HG03159 (cell line): Measurements from ENCODE around the gene CACNA1C.
"Not testable (repeated sequence)": the region's sequence is repeated elsewhere in the genome, so short reads cannot be mapped to it uniquely, and the experiment has no call there.

Source experiments
- ATAC-seq: cut with Tn5 transposase; IDR thresholded peaks from one replicate; pipeline ENCODE4 v1.9.1; 2021; ENCODE audit warnings: mild to moderate bottlenecking, moderate library complexity; ENCODE audit not compliant: unreplicated experiment

CACNA1C gene

GRCh38 chr12:2074792-2075191 is 22.0 kb downstream of the CACNA1C start:
- no peak for ATAC-seq

DNA sequence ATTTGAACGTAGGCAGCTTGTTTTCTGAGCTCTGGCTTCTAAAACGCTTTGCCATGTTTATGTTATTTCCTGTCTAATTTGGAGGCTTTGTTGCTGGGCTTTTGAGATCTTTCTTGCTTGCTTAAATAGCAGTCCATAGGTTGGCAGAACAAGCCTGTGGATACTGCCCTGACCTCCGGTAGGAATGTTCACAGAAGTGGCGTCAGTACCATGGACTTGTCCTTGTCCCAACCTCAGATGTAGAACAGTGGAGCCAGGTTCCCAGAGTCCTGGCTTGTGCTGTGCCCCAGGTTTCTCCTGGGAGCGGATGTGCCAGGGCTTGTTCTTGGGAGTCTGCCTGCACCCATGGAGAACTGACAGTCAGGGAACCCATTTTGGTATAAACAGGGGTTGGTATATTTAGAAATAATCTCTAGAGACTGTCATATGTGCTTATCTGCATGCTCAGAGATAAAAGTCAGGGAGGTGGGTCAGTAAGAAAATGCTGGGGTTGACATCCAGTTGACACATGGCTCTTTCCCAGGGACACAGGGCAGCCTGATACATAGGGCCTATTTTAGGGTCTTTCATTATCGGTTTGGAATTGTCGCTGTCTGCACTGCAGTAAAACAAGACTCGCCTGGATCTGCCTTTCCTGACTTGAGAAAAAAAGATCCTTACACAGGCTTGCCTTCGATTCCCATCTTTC is 22.9 kb downstream of the CACNA1C start:
- no peak for ATAC-seq

DNA sequence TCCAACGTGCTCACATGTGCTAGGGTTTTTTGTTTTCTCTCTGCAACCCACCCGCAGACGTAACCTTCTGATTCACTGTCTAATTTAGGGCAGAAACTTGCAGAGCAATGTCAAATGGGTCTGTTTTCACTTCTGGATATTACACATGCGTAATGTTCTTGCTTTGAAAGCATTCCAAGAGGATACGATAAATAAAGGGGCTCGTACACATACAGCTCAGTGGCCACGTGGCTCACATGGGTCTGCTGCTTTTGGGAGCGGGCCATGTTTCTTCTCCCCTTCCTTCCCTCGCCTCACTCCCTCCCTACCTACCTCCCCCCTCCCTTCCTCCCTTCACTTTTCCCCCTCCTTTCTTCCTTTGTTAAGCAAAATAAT is 23.4 kb downstream of the CACNA1C start:
- no peak for ATAC-seq

DNA sequence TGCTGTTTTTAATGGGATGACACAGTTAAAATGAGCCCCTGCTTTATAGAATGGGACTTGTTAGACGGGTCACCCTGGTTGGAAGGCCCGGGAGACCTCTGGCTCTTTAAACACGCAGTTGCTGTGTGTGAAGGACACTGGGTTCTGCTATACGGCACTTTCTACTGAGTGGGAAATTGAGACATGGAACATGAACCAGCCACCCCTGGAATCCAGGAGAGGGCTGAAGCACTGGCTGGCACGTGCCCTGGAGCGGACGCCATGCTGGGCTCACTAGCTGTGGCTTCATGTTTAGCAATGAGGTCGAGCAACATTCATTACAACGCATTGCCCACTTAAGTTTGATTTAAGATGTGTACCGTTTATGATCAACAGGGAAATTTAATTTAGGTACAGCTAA is 23.9 kb downstream of the CACNA1C start:
- ATAC-seq, result no peak

- ATAC-seq, result no peak
These were observed 27.8 kb downstream of the CACNA1C start for GRCh38 chr12:2080604-2081003.

- no peak for ATAC-seq
These were observed 29.5 kb downstream of the CACNA1C start for GRCh38 chr12:2082321-2082720.

GRCh38 chr12:2083008-2083407 is 30.2 kb downstream of the CACNA1C start:
- no peak for ATAC-seq

GRCh38 chr12:2083561-2083960 is 30.8 kb downstream of the CACNA1C start:
- ATAC-seq, result no peak

DNA sequence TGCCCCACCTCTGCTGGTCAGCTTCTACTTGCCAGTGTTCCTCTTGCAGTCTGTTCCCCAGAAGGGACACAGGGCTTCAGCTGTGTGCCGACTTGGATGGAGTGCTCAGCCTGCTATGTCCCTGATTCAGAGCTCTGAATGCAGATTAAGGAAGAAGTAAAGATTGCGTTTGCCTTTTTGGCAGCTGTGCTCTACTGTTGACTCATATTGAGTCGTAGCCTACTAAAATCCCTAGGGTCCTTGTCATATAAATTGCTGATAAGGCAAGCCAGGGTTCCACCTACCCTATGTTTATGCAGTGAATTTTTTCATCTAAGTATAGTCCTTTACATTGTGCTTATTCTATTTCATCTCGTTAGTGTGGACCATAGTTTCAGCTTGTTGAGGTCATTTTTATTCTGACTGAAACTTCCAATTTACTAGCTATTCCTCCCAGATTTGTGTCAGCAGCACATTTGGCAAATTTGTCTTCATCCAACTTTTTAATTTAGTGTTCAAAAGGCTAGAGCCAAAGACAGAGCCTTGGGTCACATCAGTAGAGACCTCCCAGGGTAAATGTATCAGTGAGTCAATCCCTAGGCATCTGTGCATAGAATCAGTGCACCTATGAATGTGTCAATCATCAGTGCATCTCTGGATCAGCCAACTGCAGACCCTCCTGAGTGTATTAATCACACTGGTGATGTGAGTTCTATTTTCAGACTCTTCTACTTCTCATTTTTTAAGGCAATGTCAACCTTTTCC is 31.9 kb downstream of the CACNA1C start:
- no peak for ATAC-seq

DNA sequence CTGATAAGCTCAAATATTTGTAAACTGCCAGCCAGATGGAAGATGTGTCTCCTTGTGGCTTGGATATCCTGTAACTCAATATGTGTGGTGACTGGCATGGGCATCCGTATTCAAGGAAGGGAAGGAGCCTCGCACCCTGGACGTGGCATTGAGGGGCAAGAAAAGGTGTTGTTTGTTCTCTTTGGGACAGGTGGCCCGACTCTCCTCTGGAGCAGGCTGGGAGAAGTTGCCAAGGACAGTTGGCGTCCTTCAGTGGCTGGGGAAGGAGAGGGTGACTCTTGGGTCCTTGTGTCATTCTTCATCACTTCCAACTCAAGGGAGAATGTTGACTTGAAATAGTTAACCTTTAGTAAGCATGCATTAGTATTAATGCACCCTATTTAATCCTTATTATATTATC is 39.6 kb downstream of the CACNA1C start:
- ATAC-seq, result no peak

DNA sequence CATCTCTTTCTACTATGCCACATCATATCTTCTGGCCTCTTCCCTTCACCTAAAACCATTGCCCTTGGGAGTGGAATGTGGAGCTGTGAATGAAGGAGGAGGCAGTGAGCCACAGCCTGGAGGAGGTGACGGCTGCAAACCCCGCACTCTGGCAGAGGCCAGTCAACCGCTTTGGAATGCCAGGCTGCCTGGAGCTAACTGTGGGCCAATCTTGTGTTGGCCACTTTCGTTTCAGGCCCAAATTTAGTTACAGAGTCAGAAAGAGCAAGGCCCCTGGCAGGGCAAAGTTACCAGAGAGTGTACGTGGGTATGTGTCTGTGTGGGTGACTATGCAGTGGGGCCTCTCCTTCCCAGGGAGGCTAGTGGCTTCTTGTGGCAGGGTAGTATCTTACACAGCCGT is 40.1 kb downstream of the CACNA1C start:
- ATAC-seq, result no peak

GRCh38 chr12:2094597-2094996 is 41.8 kb downstream of the CACNA1C start:
- ATAC-seq, result no peak

DNA sequence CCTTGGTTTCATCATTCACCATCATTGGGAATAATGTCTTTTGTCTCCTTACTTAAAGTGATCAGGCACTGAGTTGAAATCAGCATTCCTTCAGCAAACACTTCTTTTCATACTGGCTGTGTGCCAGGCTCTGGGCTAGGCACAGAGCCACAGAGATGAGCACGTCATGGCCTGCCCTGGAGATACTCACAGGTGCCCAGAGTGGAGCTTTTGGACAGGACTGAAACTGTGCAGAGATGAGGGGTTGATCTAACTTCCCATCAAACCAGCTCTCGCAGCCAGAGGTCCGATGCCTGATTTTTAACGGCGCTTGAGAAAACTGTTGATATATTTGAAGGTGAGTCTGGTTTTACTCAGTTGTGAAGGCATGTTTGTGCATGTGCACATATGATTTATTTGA is 43.1 kb downstream of the CACNA1C start:
- no peak for ATAC-seq

- no peak for ATAC-seq
These were observed 44.8 kb downstream of the CACNA1C start for GRCh38 chr12:2097617-2098016.

GRCh38 chr12:2098852-2099251 is 46.1 kb downstream of the CACNA1C start:
- ATAC-seq, result no peak

DNA sequence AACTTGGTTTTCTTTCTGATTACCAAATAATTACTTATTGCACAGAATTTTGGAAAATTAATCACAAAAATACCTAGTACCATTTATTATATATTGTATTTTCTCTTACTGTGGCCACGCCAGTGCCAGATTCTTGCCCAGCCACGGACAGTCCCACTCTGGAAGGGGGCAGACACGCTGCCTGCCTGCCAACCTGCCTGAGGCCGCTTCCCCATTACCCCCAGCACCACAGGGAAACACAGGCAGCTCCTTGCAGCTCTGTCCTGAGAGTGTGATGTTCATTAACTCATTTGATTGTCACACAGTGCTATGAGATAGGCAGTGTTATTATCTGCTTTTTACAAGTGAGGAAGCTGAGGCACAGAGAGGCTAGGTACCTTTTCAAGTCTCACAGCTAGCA is 46.8 kb downstream of the CACNA1C start:
- ATAC-seq, result no peak

DNA sequence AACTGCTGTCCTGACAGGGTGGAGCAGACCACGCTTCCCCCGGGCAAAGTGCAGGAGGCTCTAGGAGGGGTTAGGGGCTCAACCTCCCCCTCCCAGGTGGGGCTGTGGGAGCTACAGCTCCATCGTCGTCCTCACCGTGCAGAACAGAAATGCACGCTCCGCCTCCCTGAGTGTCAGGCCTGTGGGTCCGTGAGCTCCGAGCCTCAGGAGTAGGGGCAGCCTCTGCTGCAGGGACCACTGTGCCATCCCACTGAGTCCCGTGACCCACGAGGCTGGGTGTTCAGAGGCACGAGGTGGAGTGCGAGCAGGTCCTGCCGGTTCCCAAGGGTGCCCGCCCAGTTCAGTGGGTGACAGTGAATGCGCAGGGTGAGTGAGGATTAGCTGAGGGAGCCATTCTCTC is 48.6 kb downstream of the CACNA1C start:
- ATAC-seq, result no peak

- ATAC-seq, result no peak
These were observed 49.0 kb downstream of the CACNA1C start for GRCh38 chr12:2101771-2102170.

- not testable (repeated sequence) for ATAC-seq
These were observed 49.9 kb downstream of the CACNA1C start for GRCh38 chr12:2102736-2103135.

DNA sequence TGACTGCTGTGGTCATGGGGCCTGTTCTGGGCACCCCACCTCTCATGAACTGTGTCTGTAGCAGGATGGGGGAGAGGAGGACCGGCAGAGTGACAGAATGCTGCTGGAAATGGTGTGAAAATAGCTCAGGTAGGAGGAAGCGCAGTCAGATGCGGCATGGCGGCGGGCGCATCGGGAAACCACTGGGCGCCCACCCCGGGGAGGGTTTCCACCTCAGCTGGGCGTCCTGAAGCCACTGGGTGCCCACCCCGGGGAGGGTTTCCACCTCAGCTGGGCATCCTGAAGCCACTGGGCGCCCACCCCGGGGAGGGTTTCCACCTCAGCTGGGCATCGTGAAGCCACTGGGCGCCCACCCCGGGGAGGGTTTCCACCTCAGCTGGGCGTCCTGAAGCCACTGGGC is 52.6 kb downstream of the CACNA1C start:
- ATAC-seq, result not testable (repeated sequence)

DNA sequence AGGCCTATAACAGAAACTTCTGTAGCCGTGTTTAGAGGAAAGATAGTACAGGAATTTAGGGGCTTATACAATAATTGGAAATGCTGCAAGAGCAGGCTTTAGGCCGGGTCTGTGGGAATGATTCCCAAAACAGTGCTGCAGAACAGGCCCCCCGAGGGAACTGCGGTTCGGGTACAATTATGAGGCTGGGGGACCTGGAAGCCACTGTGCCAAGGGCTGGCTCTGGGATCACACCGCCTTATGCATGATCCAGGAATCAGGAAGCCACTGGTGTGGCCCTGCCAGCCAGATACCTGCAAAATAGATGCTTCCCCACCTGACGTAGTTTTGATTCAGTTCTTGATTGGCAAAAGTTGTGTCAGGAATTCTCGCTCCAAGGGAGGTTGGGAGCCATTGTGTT is 55.4 kb downstream of the CACNA1C start:
- ATAC-seq, result no peak

DNA sequence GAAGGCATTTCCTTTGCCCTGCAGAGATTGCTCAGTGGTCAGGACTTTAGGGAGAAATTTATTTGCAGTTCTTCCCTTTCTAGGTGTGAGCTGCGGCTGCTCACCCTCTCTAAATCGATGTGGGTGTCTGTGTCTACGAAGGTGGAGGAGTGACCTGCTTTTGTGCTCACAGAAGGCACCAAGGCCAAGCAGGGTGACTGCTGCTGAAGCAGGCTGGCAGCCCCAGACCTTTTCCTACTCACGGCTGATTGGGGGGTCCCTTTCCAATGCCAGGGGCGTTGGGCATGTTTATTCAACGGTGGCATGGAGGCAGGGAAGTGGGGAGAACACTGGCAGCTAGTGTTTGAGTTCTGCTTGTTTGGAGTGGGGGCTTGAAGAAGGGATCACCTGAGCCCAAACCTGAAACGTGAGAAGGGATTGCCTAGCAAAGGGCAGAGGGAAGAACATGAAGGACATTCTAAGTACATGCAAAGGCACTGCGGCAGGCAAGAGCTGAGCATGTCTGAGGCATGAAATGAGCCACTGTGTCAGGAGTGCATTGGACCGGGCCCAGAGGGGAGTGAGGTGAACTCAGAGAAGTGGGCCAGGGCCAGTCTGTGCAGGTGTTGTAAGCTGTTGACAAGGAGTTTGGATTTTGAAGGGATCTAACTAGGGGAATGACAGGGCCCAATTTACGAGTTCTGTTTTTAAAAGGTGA is 56.3 kb downstream of the CACNA1C start:
- no peak for ATAC-seq
